Stimulated activated CD8-positive, alpha-beta memory T cell treated with anti-CD3 and anti-CD28 coated beads, Interleukin-7, amount 100 ng/mL, for 48 hours (primary cell): Measurements from ENCODE around the gene SAC3D1.

ENCODE experiments used
- DNase-seq, 2 donors: peaks; one replicate each; pipeline ENCODE4 v3.0.0-alpha.2; 2020; ENCODE audit warnings: low read depth in 1 of 2; ENCODE audit errors: extremely low read depth in 1 of 2

SAC3D1 gene

DNA sequence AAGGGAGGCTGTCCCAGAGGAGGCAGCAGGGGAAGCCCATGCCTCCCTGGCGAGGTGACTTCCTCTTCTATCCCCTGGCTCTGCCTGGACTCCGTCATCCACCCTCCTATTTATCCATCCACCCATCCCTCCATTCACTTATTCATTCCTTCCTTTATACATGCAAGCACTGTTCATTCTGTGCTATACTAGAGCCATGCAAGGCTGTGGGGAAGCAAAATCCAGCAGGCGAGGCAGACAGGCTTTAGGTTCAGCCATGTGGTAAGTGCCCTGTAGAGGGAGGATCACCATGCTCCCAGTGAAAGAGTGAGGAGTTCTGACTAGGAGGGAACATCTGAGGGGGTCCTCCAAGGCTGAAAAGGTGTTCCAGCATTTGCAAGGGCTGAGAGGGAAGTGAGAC, 18.5 kb downstream of the SAC3D1 start:
- DNase-seq, result no peak

- no peak for DNase-seq
Measured at GRCh38 chr11:65059959-65060824, 19.2 kb downstream of the SAC3D1 start.

GRCh38 chr11:65060913-65061408, 20.0 kb downstream of the SAC3D1 start:
- DNase-seq, result no peak

DNA sequence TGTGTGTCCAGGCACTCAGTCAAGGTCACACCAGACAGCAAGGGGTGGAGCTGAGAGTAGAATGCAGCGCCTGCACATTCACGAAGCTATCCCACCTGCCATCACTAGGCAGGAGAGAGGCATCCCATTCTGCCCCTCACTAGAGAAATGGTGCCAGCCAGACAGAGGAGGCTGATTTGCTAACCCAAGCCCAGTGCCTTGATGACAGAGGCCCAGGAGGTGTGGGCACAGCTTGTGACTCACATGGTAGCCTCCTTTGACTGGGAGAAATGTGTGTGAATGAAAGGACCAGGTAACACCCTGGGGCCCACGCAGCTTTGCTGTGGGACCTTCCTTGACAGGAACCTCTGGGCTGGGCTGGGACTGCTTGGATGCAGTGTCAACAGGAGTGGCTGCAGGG, 22.5 kb downstream of the SAC3D1 start:
- no peak for DNase-seq

DNA sequence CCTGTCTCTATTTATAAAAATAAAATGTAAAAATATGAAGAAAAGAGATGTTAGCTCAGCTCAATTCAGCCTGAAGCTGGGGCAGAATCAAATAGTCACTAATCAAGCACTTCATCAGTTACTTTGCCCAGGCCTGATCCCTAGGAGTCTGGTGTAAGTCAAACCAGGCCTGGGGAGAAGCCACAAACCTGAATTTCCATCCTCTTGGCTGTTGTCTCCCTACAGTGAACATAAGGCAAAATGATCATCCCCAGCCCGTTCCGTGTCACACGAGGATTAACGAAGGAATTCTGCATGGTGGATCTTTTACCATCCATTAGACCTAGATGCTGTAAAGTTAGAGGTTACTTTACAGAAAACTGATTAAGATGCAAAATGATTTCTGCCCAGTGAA, 23.8 kb downstream of the SAC3D1 start:
- no peak for DNase-seq

- no peak for DNase-seq
Measured at GRCh38 chr11:65065851-65066250, 24.8 kb downstream of the SAC3D1 start.

- no peak for DNase-seq
Measured at GRCh38 chr11:65066315-65066714, 25.3 kb downstream of the SAC3D1 start.

DNA sequence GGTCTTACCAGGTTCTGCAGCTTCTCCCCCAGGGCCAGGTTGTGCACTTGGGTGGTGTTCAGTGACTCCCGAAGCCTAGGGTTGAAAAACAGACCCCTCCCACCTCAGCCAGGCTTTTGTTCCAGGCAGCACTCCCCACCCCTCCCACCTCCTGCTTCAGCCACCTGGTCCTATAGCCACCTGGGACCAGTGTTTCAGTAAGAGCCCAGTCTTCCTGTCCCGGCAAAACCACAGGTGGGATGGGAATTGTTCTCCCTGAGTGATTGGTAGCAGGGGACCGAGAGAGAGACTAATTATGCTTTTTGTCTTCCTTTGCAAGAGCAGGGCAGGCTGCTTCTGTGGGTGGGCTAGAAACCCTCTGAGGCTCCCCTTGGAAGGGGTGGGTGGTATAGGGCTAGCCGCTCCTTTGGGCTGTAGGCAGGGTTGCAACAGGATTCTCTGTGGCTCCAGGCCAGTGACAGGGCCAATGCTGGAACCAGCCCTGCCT, 25.8 kb downstream of the SAC3D1 start:
- no peak for DNase-seq

GRCh38 chr11:65067446-65067845, 26.4 kb downstream of the SAC3D1 start:
- no peak for DNase-seq

GRCh38 chr11:65069217-65069616, 28.2 kb downstream of the SAC3D1 start:
- no peak for DNase-seq

- DNase-seq, result no peak
Measured at GRCh38 chr11:65071907-65072630, 31.1 kb downstream of the SAC3D1 start.

GRCh38 chr11:65072631-65072966, 31.6 kb downstream of the SAC3D1 start:
- DNase-seq, result no peak

- no peak for DNase-seq
Measured at GRCh38 chr11:65077451-65077850, 36.4 kb downstream of the SAC3D1 start.

DNA sequence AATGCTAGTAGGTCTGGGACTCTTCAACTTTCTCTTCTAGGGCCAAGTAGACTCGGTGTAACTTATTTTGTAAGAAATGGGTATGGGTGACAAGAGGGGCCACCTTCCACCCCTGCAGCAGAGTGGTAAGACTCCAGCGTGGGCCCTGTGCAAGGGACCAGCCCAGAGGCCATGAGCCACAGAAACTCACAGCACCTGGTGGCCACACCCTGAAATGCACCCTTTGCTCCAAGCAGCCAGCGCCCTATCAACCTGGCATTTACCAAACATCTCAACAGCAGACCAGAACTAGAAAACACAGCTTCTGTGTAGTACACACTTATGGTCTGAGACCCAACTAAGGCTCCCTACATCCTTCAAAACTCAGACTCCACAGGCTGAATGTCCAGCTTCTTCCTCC, 37.1 kb downstream of the SAC3D1 start:
- DNase-seq, result peak; percentile 21 to 34

DNA sequence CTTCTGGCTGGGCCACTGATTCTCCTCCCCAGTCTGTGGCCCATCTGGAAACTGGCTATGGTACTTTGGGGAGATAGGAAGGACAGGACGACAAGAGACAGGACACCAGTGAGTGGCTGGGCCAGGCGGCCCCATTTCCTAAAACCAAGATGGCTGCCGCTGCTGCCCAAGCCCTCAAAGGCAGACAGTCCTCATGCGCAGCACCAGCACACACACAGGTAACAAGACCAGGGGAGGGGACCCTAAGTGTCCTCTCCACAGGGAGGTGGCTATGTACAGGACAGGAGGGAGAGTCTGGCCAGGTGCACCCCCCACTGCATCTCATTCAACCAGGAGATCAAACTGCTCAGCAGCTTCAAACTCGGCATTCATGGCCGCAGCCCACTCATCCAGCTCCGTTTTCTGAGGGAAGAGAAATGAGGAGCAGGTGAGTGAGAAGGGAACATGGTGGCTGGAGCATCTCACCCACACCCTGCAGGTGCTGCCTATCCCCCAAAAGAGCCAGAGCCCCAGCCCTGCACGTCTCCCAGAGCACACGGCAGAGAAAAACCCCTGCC, 37.9 kb downstream of the SAC3D1 start:
- DNase-seq, result no peak

DNA sequence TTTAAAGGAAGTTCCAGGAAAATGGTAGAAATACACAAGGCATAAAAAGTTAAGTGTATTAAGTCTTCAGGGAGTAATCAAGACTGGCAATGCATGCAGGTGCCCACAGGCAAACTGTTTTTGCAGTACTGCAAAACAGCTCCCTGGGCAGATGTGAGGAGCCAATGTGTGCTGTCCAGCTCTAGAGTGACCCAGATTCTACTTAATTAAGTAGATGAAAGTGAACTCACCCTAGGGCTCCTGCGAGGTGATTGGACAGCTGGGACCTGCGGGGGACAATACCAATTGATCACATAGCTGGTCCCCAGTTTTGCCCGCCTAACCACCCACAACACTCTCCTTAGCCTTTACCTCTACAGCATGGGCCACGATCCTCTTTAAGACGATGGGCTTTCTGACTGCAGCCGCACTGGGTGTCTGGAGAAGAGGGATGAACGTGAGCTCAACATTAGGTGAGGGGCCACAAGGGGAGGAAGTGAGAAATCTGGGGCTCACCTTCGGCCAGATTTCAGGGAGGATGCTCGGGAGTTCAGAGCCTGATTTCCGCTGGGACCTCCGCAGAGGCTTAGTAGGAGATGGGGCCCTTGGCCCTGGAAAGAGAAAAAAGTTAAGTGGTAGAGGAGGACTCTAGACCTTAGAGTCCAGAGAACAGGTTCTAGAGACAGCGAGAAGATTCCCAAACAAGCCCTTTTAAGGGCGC, 42.3 kb downstream of the SAC3D1 start:
- no peak for DNase-seq

GRCh38 chr11:65083834-65084597, 43.0 kb downstream of the SAC3D1 start, which contains the start of the genes CDCA5 and ZFPL1:
Gene CDCA5 (minus strand): TSS chr11:65084040. CDS start chr11:65083978, 62 bp downstream.
Gene ZFPL1 (plus strand): TSS chr11:65084222. CDS start chr11:65084699, 477 bp downstream.
- peak; percentile 93 for DNase-seq

DNA sequence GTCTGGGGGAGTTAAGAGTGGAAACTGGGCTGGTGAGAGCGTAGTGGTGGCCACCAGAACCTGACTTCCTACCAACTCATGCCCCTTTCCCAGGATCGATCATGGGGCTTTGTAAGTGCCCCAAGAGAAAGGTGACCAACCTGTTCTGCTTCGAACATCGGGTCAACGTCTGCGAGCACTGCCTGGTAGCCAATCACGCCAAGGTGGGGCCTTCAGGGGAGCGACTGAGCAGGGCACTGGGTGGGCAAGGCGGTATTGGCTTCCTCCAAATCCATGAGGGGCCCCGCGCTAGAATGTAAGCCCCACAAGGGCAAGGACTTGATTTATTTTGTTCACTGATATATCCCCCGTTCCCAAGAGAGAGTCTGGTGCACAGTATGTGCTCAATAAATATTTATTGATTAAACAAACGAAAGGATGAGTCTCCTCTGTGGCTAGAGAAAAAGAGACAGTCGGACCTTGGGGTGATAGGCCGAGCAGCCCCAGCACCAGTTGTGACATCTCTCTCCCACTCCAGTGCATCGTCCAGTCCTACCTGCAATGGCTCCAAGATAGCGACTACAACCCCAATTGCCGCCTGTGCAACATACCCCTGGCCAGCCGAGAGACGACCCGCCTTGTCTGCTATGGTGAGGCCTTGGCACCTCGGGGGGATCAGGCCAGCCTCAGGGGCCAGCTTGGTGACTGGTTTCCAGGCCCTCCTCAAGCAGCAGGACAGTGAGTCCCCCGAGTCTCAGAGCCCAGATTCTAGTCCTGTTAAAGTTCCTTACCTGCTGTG, 43.8 kb downstream of the SAC3D1 start:
- no peak for DNase-seq

DNA sequence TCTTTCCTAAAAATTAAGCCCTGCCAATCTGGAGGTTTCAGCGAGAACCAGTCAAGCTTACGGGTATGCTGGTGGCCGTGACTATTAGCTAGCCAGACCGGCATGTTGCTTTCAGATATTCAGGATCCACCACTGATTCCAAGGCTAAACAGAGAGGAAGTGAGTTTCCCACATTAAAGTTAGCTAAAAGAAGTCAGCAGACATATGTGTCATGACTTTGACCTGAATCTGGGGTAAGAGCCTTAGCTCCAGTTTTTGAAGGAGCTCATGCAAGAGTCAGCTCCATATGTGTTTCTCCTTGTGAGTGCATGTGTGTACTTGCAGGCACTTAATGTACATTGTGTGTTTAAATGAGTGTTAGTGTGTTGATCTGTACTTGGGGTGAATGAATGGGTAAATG, 44.4 kb downstream of the SAC3D1 start:
- DNase-seq, result no peak
